CD4-positive, alpha-beta T cell treated with Interferon gamma for 1 hour (primary cell): Measurements from ENCODE around the gene MTHFD2L.

Source experiments
- DNase-seq: peaks from one replicate; pipeline ENCODE4 v3.0.0-alpha.2; 2020

MTHFD2L gene

DNA sequence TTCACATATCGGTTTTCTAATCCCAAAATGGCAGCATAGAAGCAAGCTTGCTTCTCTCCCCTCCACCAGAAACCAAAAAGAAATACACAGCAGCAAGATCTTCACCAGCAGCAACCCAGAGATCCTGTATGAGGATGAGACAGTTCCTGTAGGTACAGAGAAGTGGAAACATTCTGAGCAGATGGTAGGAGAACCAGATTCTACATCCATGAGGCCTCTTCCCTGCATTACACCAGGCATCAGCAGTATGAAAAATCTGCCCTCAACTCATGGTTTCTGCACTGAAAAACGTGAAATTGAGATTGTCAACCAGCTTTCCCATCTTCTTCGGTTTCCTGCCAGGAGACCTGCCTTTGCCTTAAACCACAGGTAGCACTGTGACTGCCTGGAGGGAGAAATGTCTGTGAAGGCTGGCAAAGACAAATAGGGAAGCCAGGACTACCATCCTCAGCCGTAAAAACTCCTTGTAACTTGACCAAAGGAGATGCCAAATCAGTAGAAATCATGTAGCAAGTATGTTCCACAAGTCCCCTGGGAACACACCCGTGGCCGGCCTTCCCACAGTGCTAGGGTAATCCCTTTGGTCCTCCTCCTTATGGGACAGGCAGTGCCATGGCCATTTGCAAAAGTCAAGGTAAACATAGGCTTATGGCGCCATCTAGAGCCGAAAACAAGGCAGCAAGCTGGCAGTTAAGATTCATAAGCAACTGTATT lies 24.0 kb upstream of the MTHFD2L start:
- peak; percentile 45 for DNase-seq

DNA sequence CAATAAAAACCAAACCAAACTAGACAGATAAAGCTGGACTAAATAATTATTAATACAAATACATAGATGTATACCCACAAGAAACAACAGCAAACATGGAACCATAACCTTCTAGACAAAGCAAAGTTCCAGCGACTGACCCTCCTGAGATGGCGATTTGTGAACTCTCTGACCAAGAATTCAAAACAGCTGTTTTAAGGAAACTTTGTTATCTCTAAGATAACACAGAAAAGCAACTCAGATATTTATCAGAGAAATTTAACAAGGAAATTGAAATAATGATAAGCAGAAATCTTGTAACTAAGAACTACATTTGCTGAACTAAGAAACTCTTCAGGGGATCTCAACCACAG lies 23.4 kb upstream of the MTHFD2L start:
- no peak for DNase-seq

DNA sequence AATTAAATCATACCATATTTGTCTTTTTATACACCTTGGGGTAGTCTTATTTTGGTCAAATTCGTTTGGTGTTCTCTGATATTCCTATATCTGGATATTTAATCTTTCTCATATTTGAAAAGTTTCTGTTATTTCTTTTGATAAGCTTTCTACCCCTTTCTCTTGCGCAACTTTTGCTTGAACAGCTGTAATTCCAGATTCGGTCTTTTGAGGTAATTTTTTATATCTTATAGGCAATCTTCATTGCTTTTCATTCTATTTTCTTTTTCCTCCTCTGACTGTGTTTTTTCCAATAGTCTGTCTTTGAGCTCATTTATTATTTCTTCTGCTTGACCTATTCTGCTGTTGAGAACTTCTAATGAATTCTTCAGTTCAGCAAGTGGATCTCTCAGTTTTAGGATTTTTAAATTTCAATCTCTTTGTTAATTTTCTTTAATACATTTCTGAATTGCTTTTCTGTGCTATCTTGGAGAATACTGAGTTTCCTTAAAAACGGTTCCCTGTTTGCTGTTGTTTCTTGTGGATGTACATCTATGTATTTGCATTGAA lies 11.3 kb upstream of the MTHFD2L start:
- DNase-seq, result no peak

DNA sequence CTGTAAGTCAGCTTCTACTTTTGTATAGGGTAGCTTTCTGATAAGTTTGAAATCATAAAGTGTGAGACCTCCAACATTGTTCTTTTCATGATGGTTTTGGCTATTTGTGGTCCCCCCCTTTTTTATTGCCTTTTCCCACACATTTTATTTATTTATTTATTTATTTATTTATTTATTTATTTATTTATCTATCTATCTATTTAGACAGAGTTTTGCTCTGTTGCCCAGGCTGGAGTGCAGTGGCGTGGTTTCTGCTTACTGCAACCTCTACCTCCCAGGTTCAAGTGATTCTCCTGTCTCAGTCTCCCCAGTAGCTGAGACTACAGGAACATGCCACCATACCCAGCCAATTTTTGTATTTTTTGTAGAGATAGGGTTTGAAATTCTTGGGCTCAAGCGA lies 9.7 kb upstream of the MTHFD2L start:
- DNase-seq, result no peak

DNA sequence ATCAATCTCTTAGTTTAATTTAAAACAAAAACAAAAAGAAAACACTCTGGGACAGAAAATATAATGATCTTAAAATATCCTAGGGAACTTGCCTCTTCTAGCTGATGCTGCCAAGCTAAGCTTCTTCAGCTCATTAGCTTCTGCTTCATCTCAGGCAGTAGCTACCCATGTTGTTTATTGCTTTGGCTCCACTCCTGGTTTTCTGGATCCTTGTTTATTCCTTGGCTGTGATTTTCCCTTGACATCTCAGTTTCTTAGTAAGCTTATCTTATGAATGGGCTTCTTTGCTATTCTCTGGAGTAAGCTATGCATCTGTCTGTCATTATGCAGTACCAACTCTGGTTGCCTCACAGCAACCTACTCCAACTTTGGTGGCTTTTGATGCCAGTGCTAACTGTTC lies 5.1 kb upstream of the MTHFD2L start:
- no peak for DNase-seq

DNA sequence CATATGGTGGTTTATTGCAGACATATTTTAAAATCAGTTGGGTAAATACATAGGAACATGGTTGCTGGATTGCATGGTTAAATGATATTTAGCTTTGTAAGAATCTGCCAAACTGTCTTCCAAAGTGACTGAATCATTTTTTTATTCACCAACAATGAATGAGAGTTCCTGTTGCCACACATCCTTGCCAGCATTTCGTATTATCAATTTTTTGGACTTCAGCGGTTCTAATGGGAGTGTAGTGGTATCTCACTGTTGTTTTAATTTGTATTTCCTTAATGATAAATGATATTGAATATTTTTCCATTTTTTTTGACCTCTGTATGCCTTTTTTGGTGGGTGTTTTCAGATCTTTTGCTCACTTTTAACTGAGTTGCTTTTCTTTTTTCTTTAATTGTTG lies 1.4 kb upstream of the MTHFD2L start:
- no peak for DNase-seq

DNA sequence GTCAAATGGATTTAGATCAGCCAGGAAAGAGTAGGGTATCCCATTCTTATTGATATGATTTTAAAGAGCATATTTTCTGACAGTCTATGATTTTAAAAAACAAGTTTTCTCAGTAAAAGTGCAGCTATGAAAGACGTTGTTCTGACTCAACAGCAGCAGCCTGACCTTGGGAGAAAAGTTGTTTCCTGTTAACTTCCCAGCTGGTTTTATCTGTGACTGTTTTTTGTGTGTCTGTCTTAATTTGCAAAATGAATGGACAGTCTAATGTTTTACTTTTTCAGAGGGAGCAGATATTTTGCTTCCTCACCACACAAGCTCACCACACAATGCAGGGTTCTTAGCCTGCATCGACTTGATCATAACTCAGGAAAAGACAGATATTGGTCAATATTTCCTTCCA lies 764 bp upstream of the MTHFD2L start:
- no peak for DNase-seq

DNA sequence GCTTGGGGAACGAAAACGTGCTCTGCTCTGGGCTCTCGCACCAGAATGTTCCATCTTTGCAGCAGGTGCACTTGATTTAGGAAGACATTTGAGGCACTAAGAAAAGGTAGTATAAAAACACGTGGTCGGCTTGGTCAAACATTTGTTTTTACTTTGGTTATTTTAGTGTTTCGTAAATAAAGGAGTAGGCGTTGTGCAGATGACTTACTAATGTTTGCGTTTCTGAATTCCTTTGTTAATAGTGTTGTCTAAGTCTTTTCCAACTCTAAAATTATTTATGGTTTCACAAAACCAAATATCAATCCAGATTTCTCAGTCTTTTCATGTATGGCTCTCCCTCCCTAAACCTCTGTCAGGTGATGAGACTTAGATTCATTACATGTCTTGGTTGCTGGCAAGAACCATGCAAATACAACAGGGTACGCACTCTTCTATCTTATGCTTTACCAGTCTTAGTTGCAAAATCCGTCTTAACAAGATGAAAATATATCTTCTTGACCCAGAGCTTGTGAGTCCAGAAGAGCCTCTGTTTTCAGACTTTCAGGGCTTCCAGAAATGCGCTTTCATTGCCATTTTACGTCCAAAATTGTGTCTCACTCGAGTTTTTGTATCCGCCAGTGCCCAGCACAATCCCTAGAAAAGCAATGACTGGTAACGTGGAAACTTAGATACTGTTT lies 686 bp downstream of the MTHFD2L start:
- DNase-seq, result no peak

DNA sequence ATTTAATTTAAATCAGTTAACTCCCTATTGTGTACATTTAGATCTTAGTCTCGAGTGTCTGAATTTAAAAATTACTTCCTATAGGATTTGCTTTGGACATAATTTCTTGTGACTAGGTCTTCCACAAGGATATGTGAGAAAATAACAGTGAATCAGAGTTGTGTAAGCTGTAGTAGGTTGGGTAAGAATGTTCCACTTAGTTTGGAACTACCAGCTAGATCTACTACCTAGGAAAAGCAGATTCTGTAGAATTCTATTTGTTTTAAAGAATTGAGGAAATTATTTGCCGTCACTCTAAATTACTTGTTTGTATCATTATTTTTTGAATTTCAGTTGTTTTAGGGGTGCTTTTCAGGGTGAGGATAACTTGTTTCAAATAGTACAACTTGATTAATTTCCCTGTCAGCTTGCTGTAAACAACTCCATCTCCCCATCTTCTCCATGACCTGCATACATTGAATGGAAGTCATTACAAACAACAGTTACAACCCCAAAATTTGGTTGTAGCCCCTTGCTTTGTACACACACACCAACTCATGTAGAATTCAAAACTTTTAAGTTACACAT lies 1.3 kb downstream of the MTHFD2L start:
- no peak for DNase-seq

DNA sequence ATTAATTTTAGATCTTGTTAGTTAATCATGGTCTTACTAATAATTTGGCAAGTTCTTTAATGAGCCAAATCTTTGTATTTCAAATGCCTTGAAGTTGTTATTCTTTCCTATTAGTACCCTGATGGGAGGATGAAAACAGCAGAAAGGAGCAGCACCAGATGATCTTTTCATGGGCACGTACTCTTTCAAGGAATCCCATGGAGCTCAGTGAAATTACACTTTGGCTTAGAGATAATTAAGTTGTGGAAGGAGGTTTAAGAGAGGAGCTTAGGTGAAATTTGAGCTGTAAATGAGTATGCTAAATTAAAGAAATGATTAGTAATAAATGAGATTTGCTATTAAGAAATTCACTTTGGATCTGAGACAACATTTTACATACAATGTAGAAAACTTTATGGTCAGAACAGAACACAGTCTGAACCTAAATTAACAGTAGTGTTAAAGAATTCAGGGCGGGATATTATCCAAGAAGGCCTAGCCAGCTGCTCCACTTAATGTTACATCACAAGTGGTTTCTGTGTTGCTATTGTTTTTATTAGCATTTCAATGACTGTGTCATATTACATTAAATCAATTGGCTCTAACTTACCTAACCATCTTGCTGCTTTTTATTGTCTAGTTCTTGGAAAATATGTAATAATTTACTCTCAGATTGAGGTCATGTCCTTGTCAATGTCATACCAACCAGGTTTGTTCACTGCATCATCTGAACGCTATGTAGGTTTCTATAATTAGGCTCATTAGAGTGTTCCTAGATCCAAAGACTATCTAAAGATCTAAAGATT lies 3.9 kb downstream of the MTHFD2L start:
- no peak for DNase-seq

DNA sequence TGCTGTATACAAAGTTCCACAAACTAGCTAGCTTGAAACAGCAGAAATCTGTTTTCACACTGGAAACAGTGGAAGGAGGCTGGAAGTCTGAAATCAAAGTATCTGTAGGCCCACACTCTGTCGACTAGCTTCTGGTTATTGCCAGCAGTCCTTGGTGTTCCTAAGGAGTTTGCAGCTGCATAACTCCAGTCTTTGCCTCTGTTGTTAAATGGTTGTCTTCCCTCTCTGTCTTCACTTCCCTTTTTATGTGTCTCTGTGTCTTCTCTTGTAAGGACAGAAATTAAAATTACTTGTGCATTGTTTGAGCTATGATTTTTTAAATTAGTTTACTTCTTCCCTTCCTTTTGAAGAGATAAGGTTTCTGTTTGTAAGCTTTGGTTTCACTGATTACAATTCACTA lies 8.2 kb downstream of the MTHFD2L start:
- DNase-seq, result no peak

DNA sequence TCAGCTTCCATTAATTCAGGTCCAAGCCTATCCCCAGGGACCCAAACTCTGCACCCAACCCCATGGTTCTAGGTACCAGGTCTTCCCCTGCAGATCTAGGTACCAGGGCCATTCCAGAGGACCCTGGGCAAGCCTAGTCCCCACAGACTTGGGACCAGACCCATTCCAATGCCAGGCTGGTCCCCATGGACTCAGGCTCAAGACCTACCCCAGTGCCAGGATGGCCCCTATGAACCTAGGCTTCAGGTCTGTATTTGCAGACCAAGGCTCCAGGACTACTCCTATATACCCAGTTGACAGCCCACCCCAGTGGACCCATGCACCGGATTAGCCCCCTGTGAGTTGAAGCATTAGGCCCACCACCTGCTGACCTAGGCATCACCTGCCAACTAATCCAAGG lies 8.9 kb downstream of the MTHFD2L start:
- DNase-seq, result no peak

DNA sequence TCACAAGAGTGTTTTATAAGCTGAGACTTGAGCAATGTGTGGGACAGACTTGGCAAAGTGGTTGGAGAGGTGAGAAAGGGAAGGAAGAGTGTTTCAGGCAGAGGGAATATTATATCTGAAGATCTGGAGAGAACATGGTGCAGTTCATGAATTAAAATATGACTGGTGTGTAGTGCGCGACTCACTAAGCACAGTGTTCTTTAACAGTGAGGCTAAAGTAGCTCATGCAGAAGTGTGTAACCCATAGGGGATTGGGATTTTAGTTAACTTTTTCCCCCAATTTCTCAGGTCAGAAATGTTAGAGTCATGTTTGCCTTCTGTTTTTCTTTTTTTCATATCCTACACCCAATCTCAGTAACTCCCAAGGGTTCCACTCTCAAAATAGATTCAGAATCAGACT lies 9.7 kb downstream of the MTHFD2L start:
- DNase-seq, result no peak

DNA sequence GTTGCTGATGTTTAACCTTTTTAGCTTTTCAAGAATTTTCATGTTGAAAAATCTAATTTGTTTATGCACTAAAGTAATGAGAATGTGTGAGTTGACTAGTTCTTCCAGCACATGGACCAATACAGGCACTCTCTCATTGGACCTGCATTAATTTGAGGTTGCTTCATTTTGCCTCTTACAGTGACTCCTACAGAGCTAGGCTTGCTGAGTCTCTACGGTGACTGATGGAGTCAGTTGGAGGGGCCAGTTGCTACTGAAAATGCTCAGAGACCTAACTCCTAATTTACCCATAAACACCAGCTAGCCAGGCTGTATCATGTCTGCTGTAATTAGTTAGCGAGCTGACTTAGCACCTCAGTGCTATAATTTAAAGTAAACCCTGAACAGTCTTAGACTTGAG lies 10.9 kb downstream of the MTHFD2L start:
- no peak for DNase-seq

DNA sequence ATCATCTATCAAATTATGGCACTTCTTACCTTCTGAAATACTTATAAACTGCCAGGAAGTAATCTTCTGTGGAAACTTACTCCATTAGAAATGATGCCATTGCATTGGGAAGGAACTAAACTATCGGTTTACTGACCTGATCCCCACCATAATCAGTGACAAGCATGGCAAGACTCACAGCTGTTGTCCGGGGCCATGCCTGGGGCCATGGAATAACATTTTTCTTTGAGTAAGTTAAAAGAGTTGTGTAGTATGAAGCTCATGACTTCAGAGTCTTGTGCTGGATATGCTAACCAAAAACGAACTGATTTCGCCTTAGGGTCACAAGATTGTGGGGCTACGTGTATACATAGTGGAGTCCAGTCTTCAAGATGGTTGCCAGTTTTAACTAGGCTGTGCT lies 15.4 kb downstream of the MTHFD2L start:
- DNase-seq, result no peak

DNA sequence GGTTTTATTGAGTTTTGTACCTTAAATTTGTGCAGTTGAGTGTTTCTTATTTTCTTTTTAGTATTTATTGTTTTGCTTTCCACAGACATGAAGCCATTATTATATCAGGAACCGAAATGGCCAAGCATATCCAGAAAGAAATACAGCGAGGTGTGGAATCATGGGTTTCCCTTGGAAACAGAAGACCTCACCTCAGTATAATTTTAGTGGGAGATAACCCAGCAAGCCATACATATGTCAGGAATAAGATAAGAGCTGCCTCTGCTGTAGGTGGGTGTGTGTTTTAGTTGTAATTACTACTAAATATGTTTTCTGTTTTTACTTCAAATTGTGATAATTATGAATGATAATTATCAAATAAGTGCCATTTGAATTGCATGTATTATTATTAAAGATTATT lies 16.5 kb downstream of the MTHFD2L start:
- no peak for DNase-seq

DNA sequence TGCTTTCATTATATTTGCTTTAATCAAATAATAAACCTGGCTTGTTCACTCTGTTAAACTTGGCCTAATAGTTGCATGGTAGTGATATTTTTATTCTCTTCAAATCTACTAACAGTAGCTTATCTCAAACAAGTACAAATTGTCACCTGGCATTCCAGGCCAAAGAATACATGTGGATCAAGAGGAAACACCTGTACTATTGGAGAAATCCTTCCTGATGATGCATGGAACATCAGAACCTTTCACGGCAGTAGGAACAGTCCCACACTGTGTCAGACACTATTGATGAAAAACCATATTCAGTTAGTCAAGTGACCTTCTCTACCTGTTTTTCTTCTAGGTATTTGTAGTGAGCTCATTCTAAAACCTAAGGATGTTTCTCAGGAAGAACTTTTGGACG lies 17.0 kb downstream of the MTHFD2L start:
- no peak for DNase-seq

DNA sequence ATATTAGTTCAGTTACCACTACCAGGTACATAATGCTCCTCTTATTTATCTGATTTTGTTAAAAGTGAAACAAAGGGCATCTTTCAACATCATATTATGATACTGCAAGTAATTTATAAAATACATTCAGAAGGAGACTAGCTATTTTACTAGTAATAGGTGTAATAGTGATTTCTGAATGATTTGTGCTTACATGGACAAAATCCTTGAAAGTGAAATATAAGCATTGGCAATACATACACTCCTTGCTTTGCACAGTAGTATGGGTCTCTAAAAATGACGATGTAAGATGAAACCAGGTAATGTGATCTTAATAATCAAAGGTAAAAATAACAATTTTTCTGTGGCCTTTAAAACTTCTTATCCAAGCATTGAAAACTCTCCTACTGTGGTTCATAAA lies 17.5 kb downstream of the MTHFD2L start:
- no peak for DNase-seq

DNA sequence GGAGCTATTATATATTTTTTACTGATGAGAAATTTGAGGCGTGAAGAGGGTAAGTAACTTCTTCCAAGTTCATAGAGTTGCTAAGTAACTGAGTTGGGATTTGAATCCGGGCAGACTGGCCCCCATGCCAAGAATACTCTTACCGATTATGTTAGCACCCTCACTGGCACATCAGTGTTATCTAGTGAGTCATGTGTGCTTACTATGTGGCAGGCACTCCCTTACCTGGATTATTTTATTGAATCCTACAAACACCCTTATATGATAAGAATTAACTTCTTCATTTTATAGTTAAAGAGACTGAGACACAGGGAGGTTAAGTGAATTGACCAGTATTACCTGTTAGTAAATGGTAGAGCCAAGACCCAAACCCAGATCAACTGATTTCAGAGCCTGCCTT lies 20.9 kb downstream of the MTHFD2L start:
- DNase-seq, result no peak

DNA sequence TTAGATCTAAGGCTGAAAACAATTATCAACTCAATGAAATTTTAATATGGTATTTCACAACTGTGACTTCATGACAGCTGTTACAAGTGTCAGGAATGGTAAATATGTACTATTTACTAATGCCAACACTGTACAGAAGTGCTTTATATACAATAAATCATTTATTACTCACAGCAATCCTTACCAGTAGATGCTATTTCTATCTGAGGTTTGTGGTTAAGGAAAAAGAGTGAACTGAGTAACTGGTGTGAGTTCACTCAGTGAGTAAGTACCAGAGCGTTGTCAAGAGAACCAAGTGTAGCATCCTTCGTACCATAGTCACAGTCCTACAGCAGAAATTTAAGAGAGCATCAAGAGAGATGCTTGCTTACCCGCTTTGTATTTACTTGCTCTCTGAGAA lies 23.3 kb downstream of the MTHFD2L start:
- no peak for DNase-seq

DNA sequence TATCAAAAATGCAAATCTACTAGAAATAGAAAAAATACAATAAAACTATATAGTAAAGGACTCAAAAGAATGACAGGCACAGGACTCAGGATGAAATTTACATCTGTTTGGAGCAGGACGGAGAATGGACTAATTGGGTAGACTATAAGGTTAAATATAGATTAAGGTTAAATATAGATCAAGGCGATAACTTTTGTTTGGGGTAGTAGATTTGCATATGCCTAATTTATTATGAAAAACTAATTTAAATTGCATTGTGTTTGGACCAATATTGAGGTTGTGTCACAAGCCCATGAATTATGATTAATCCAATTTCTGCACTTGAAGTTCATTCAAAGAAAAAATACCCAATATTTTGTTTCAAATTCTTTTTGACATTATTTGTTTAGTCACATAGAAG lies 31.0 kb downstream of the MTHFD2L start:
- DNase-seq, result no peak

DNA sequence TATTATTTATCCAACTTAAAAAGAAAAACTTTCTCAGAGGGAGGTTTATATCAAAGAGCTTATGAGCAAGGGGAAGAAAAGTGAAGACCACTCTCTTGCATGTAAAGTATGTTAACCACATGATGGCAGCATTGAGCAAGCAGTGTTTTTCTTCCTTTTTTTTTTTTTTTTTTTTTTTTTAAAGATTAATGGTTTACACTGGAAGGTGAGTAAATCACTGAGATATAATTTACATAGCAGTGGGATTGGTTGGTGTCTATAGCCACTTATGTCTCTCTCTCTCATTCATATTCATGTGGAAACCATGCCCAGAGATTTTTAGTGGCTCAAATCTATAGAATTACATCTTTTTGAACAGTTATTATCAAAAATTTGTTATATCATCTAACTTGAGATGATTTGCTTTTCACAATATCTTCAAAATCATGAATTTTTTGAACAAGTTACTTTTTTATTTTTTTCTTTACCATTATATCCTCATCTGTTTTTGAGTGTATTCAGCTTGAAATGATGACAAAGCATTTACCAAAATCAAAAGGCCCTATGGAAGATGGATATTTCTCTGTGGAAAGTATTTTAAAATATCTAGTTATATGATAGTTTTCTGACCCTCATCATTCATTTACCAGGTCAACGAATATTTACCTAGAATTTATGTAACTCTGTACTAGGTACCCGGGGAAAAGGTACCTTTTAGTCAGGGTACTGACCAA lies 31.6 kb downstream of the MTHFD2L start:
- DNase-seq, result no peak

DNA sequence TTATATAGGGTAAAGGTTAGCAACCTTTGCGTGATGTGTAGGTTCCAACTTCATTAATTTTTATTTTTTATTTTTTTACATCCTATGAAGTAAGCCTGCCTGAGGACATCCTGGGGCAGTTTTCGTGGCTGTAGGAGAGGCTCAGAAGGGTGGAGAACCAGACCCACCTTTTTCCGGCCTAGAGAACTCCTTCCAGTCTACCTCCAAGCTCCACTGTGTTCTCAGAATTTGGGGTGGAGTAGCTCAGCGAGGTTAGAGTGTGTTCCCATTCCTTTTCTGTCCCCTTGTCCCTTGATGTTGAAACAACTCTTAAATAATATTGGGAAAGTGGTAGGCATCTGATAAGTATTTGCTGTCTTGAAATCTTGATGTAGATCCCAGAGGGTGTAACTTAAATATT lies 32.4 kb downstream of the MTHFD2L start:
- DNase-seq, result no peak
